HEK293T (cell line): ENCODE measurements around the gene ESYT2.

Source experiments
- CTCF ChIA-PET: fragments of 350-600 bp; formaldehyde crosslinking; extraction: SDS; loops from one replicate; lab custom pipeline; 2021; ENCODE audit warnings: antibody characterized with exemption, inconsistent platforms; lab: Yijun Ruan, JAX
- POLR2A ChIA-PET: fragments of 350-600 bp; formaldehyde crosslinking; extraction: SDS; loops from one replicate; lab custom pipeline; 2020; ENCODE audit warnings: antibody characterized with exemption, inconsistent platforms; lab: Yijun Ruan, JAX
- DNase-seq: peaks from one replicate; pipeline ENCODE4 v3.0.0; 2012; ENCODE audit warnings: mixed read lengths; ENCODE audit errors: extremely low spot score
- ARNT ChIP-seq: fragments of 450-650 bp; IDR thresholded peaks from 2 replicates; pipeline ENCODE4 v1.6.1; 2017; ENCODE audit warnings: mild to moderate bottlenecking
- BHLHE40 ChIP-seq: fragments of 450-650 bp; IDR thresholded peaks from 2 replicates; pipeline ENCODE4 v1.6.1; 2016; ENCODE audit warnings: mild to moderate bottlenecking, moderate library complexity, borderline replicate concordance
- CTBP1 ChIP-seq: fragments of 450-650 bp; IDR thresholded peaks from 2 replicates; pipeline ENCODE4 v1.6.1; 2016; ENCODE audit warnings: borderline replicate concordance
- ELF4 ChIP-seq: fragments of 450-650 bp; IDR thresholded peaks from 2 replicates; pipeline ENCODE4 v1.6.1; 2017; ENCODE audit warnings: antibody characterized with exemption
- FOXA1 ChIP-seq: fragments of 450-650 bp; IDR thresholded peaks from 2 replicates; pipeline ENCODE4 v1.6.1; 2016; ENCODE audit warnings: mild to moderate bottlenecking
- FOXK2 ChIP-seq: fragments of 450-650 bp; IDR thresholded peaks from 2 replicates; pipeline ENCODE4 v1.6.1; 2016; ENCODE audit warnings: mild to moderate bottlenecking
- FOXM1 ChIP-seq: fragments of 450-650 bp; IDR thresholded peaks from 2 replicates; pipeline ENCODE4 v1.6.1; 2017; ENCODE audit warnings: mild to moderate bottlenecking, borderline replicate concordance
- HDGF ChIP-seq: fragments of 450-650 bp; IDR thresholded peaks from 2 replicates; pipeline ENCODE4 v1.6.1; 2017; ENCODE audit warnings: antibody characterized with exemption, borderline replicate concordance
- L3MBTL2 ChIP-seq: fragments of 450-650 bp; conservative IDR thresholded peaks from 2 replicates; pipeline ENCODE4 v1.6.1; 2016; ENCODE audit warnings: mild to moderate bottlenecking
- LEF1 ChIP-seq: fragments of 450-650 bp; IDR thresholded peaks from 2 replicates; pipeline ENCODE4 v1.6.1; 2017; ENCODE audit warnings: mild to moderate bottlenecking, borderline replicate concordance
- NFRKB ChIP-seq: fragments of 450-650 bp; IDR thresholded peaks from 2 replicates; pipeline ENCODE4 v1.6.1; 2016; ENCODE audit warnings: mild to moderate bottlenecking, moderate library complexity
- PKNOX1 ChIP-seq: fragments of 450-650 bp; IDR thresholded peaks from 2 replicates; pipeline ENCODE4 v1.6.1; 2016
- SP1 ChIP-seq: fragments of 450-650 bp; IDR thresholded peaks from 2 replicates; pipeline ENCODE4 v1.6.1; 2017
- SUZ12 ChIP-seq: fragments of 450-650 bp; IDR thresholded peaks from 2 replicates; pipeline ENCODE4 v1.6.1; 2016; ENCODE audit warnings: mild to moderate bottlenecking
- TARDBP ChIP-seq: fragments of 450-650 bp; IDR thresholded peaks from 2 replicates; pipeline ENCODE4 v1.6.1; 2016
- ZNF384 ChIP-seq: fragments of 450-650 bp; IDR thresholded peaks from 2 replicates; pipeline ENCODE4 v1.6.1; 2016

Gene ESYT2

DNA sequence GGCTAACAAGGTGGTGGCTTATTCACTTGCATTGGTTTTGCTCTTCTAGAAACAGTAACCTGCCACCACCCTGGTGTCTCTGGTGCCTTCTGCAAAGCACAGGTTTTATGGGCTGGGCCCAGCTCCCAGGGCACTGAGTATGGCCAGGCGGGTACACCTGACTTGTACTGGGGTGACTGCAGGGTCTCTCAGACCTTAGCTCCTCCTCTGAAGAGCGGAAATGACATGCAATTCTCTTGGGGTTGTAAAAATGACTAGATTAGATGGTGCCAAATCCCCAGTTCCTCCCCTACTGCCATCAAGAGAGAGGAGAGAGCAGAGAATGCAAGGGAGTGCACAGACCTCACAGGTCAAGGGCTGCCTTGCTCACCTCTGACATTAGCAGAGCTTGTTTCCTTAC is 14.7 kb downstream of the ESYT2 start:
- TF ChIP-seq FOXK2 (no peak), SUZ12 (no peak), TARDBP (no peak), SP1 (no peak)
- POLR2A ChIA-PET = interaction anchor here (1.2 kb wide), 1 partner anchor 110 kb away, joined by 3 read pairs; the partner anchor contains the start of gene NCAPG2
- no peak for DNase-seq
- CTCF ChIA-PET = interaction anchor here (0.6 kb wide), 1 partner anchor 86 kb away, joined by 5 read pairs; no protein-coding TSS in a partner anchor

DNA sequence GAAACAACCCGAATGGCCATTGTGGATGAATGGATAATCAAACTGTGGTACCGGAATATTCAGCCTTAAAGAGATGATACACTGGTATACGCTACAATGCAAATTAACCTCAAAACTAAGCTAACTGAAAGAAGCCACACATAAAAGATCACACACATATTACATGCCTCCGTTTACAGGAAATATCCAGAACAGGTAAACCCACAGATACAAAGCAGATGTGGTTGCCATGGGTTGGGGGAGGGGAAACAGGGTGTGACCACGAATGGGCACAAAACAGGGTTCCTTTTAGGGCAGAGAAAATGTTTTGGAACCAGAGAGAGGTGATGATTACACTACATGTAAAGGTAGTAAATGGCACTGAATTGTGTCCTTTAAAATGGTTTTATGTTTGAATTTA is 16.6 kb downstream of the ESYT2 start:
- DNase-seq = no peak
- no peak for TF ChIP-seq L3MBTL2
- TF ChIP-seq NFRKB = no peak
- no peak for TF ChIP-seq SP1
- TF ChIP-seq ZNF384 = no peak
- TF ChIP-seq LEF1 = no peak
- TF ChIP-seq SUZ12 = no peak
- TF ChIP-seq HDGF = no peak
- no peak for TF ChIP-seq TARDBP
- no peak for TF ChIP-seq ELF4
- no peak for TF ChIP-seq ARNT
- no peak for TF ChIP-seq PKNOX1
- no peak for TF ChIP-seq FOXK2
- TF ChIP-seq BHLHE40 = no peak
- no peak for TF ChIP-seq CTBP1
- no peak for TF ChIP-seq FOXM1
- TF ChIP-seq FOXA1 = no peak
- POLR2A ChIA-PET = no interaction called here
- CTCF ChIA-PET = no interaction called here

- CTCF ChIA-PET = no interaction called here
- POLR2A ChIA-PET = no interaction called here
These were observed 17.4 kb downstream of the ESYT2 start for GRCh38 chr7:158811894-158812293.

DNA sequence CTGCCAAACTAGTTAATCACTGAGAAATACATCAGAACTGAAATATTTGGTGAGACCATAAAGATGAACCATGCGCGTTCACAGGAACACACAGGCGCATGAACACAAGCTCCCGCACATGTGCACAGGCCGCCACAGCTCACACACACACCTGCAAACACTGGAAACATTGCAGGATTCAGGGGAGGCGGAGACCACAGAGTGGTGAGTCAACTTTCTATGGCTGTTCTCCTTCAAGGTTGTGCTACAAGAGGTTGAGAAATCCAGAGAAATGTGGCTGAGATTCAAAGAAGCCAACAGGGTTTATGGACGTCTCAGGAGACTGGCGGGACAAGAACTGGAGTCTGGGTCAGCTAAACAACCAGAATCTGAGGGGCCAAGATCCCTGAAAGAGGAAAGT is 17.8 kb downstream of the ESYT2 start:
- POLR2A ChIA-PET = no interaction called here
- DNase-seq = no peak
- CTCF ChIA-PET = no interaction called here
- TF ChIP-seq LEF1 = no peak
- TF ChIP-seq TARDBP = no peak
- TF ChIP-seq SP1 = no peak
- TF ChIP-seq ARNT = no peak
- TF ChIP-seq CTBP1 = no peak
- TF ChIP-seq SUZ12 = no peak
- no peak for TF ChIP-seq FOXM1
- TF ChIP-seq NFRKB = no peak
- no peak for TF ChIP-seq FOXK2
- no peak for TF ChIP-seq ELF4
- TF ChIP-seq FOXA1 = no peak
- no peak for TF ChIP-seq L3MBTL2
- TF ChIP-seq ZNF384 = no peak
- TF ChIP-seq PKNOX1 = no peak

More at GRCh38 chr7:158811894-158812293, 17.4 kb downstream of the ESYT2 start:
- TF ChIP-seq ELF4 (no peak), FOXA1 (no peak), ZNF384 (no peak), LEF1 (no peak), FOXM1 (no peak), ARNT (no peak), CTBP1 (no peak), PKNOX1 (no peak), FOXK2 (no peak), SUZ12 (no peak), TARDBP (no peak), BHLHE40 (no peak), NFRKB (no peak), HDGF (no peak)
- no peak for DNase-seq

GRCh38 chr7:158810846-158811245 is 18.5 kb downstream of the ESYT2 start:
- ChIA-PET POLR2A (no interaction called here), CTCF (no interaction called here)
- no peak for TF ChIP-seq CTBP1
- TF ChIP-seq L3MBTL2 = no peak
- no peak for TF ChIP-seq SP1
- TF ChIP-seq FOXM1 = no peak
- no peak for TF ChIP-seq SUZ12
- TF ChIP-seq NFRKB = no peak
- TF ChIP-seq BHLHE40 = no peak
- no peak for TF ChIP-seq PKNOX1
- no peak for TF ChIP-seq FOXA1
- TF ChIP-seq FOXK2 = no peak
- TF ChIP-seq LEF1 = no peak
- TF ChIP-seq ELF4 = no peak
- TF ChIP-seq HDGF = no peak
- TF ChIP-seq TARDBP = no peak
- TF ChIP-seq ARNT = no peak
- TF ChIP-seq ZNF384 = no peak
- no peak for DNase-seq

GRCh38 chr7:158809596-158809995 is 19.7 kb downstream of the ESYT2 start:
- no peak for DNase-seq
- TF ChIP-seq PKNOX1 (no peak), HDGF (no peak), FOXK2 (no peak), LEF1 (no peak), BHLHE40 (no peak), ARNT (no peak), SP1 (no peak), CTBP1 (no peak), NFRKB (no peak), L3MBTL2 (no peak), ZNF384 (no peak), TARDBP (no peak), SUZ12 (no peak), ELF4 (no peak), FOXM1 (no peak), FOXA1 (no peak)
- CTCF ChIA-PET = no interaction called here
- POLR2A ChIA-PET = no interaction called here
